HG02973 (cell line): Measurements from ENCODE around the gene FXYD6.

Experiments used
- ATAC-seq: cut with Tn5 transposase; IDR thresholded peaks from one replicate; pipeline ENCODE4 v1.9.1; 2021; ENCODE audit warnings: moderate library complexity; ENCODE audit not compliant: unreplicated experiment

FXYD6 gene

DNA sequence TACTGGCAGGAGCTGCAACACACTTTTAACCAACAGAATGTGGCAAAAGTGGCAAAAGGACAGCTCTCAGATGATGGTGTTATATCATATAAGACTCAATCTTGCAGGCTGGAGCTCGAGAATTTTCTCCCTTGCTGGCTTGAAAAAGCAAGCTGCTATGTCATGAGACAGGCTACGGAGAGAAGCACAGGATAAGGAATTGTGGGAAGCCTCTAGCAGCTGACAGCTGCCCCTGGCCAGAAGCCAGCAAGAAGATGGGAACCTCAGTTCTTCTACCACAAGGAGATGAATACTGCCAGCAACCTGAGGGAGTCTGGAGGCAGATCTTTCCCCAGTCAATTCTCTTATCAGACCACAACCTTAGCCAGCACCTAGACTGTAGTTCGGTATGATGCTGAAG lies 24.6 kb downstream of the FXYD6 start:
- ATAC-seq, result no peak

GRCh38 chr11:117851106-117851505 lies 25.4 kb downstream of the FXYD6 start:
- ATAC-seq, result no peak

- no peak for ATAC-seq
Measured at GRCh38 chr11:117849781-117850414, 26.6 kb downstream of the FXYD6 start.

DNA sequence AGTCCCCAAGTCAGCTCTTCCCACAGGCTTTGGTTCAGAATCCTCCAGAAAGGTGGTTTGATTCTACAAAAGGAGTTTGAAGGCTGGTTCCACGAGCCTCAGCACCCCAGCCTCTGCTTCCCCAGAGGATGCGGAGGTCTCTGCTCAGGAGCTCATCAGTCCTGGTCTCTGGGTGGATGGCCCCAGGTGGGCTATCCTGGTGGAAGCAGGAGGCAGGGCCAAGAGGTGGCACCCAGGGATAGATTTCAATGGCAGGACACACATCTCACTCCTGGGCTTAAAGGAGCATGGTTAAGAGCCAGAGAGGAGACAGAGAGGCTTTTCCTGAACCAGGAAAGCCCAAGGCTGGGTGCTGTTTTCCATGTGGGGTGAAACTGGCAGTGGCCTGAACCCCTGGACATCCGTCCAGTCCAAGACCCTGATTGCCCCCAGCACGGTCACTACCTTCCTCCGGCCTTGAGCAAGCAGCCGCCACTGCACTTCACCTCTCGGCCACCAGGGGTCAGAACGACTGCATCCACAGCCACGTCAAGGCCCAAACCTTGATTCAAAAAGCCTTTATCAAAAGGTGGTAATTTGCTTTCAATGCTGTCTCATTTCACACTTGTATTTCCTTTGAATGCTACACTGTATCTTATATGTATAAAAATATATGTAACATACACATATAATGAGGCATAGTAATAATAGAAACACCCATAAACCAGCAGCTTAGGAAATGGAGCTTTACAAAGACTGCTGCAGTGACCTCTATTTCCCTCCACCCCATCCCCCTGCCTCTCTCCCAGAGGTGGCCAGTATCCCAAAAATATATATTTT lies 32.6 kb downstream of the FXYD6 start:
- ATAC-seq, result no peak

GRCh38 chr11:117842131-117842941 lies 34.1 kb downstream of the FXYD6 start:
- no peak for ATAC-seq

DNA sequence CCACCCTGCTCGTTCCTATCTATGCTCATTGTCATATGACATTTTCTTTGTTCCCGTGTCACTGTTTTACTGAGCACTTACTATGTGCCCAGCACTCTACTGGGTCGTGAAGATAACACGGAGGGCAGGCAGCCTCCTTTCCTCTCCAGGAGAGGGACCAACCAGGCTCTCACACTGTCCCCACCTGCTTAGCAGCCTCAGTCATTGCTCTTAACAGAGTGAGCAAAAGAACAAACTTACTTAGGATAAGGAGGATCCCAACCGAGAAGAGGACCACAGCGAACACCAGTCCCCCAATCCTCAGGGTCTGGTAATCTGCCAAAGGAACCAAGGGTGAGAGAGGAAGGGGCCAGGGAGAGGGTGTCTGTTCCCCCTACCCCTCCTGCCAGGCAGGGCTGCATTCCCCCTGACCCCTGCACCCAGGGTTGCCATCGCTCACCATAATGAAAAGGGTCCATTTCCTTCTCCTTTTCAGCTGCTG lies 34.9 kb downstream of the FXYD6 start:
- no peak for ATAC-seq

GRCh38 chr11:117840881-117841550 lies 35.4 kb downstream of the FXYD6 start:
- ATAC-seq, result no peak

GRCh38 chr11:117839936-117840813 lies 36.3 kb downstream of the FXYD6 start:
- ATAC-seq, result no peak

DNA sequence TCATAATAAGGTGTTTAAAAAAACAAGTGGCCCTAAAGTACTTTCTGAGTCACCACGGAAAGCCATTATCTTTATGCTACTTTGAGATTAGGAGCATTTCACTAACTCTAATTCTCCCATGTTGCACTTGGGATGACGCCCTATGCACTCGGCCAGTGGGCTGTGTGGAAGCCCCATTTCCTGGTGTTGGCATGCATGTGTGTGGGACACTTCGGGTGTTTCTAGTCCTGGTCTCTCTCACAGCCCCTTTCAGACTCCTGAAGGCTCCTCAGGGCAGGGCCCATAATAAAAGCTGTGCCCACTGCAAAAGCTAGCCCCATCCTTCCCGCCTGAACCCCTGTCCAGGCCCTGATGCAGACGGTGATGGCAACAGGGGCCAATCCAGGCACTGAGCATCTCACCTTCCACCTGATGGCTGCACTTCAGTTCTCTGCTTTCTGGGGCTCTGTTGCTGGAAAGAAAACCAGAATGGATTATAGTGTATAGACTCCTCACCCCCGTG lies 37.0 kb downstream of the FXYD6 start:
- no peak for ATAC-seq

- no peak for ATAC-seq
Measured at GRCh38 chr11:117838901-117839300, 37.6 kb downstream of the FXYD6 start.

- ATAC-seq, result no peak
Measured at GRCh38 chr11:117837791-117838190, 38.7 kb downstream of the FXYD6 start.

GRCh38 chr11:117837070-117837776 lies 39.2 kb downstream of the FXYD6 start:
- ATAC-seq, result no peak

GRCh38 chr11:117836077-117836960 lies 40.1 kb downstream of the FXYD6 start:
- ATAC-seq, result no peak

GRCh38 chr11:117835576-117835975 lies 40.9 kb downstream of the FXYD6 start:
- no peak for ATAC-seq

- no peak for ATAC-seq
Measured at GRCh38 chr11:117834838-117835443, 41.5 kb downstream of the FXYD6 start.

GRCh38 chr11:117834068-117834810 lies 42.2 kb downstream of the FXYD6 start:
- ATAC-seq, result no peak

DNA sequence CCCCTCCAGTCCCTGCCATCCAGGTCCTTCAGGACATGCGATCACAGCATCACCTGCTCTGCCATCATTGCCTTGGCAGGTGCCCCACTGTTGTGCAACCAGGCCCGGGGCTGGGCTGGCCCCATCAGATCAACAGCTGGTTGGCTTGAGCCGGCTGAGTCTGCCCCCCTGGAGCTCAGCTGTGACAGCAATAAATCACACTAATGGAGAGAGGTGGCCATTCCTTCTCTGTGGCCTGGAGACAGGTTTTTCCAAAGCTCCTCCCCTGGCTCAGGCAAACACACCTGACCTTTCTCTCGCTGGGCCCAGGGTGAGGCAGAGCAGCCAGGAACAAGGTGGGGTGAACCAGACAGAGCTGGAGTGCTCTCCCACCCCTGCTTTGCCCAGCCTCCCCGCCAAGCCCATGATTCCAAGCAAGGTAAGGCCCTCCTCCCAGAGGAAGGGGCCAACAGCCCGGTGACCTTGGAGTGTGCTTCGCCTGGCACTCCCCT lies 43.0 kb downstream of the FXYD6 start:
- no peak for ATAC-seq
